Transverse colon (tissue), 4 donors: Measurements from ENCODE around the gene BTG4. TPM values are rescaled to one million over a fixed set of nuclear protein-coding genes. Genes with fewer than 3 reads are reported as not detected.

Experiments used
- DNase-seq: peaks from one replicate; pipeline ENCODE4 v3.0.0-alpha.2; 2019
- H3K27ac ChIP-seq, 4 donors: fragments of 200-600 bp; sonication (generic); 2 replicates each; pipeline ENCODE4 v1.5.1; 2016 to 2018; ENCODE audit warnings: inconsistent platforms in 4 of 4
- H3K27me3 ChIP-seq: fragments of 200-600 bp; sonication (generic); 2 replicates; pipeline ENCODE4 v1.5.1; 2017; ENCODE audit warnings: inconsistent platforms
- H3K36me3 ChIP-seq, 4 donors: fragments of 200-600 bp; sonication (generic); 2 replicates each; pipeline ENCODE4 v1.5.1; 2017 to 2019; ENCODE audit warnings: inconsistent platforms in 4 of 4
- H3K4me1 ChIP-seq, 4 donors: fragments of 200-600 bp; sonication (generic); 2 replicates each; pipeline ENCODE4 v1.5.1; 2017 to 2020; ENCODE audit warnings: inconsistent platforms in 4 of 4
- H3K4me3 ChIP-seq, 4 donors: fragments of 200-600 bp; sonication (generic); 1 replicate in 1 of 4; 2 replicates in 3 of 4; pipeline versions ENCODE4 v1.5.1 to v1.6.1; 2017 to 2019; ENCODE audit warnings: inconsistent platforms in 4 of 4
- H3K9me3 ChIP-seq, 2 donors: fragments of 200-600 bp; sonication (generic); 2 replicates each; pipeline ENCODE4 v1.5.1; 2017 to 2019; ENCODE audit warnings: inconsistent platforms in 2 of 2
- EP300 ChIP-seq: sonication (generic); formaldehyde crosslinking; IDR thresholded peaks from one replicate; pipeline ENCODE4 v1.6.1; 2017; ENCODE audit warnings: antibody characterized with exemption, low read depth
- POLR2A ChIP-seq: fragments of 450-650 bp; IDR thresholded peaks from one replicate; pipeline ENCODE4 v1.6.1; 2016; ENCODE audit warnings: antibody characterized with exemption, mild to moderate bottlenecking, moderate library complexity
- POLR2AphosphoS5 ChIP-seq, 3 donors: sonication (generic); formaldehyde crosslinking; IDR thresholded peaks; one replicate each; pipeline ENCODE4 v1.6.1; 2016; ENCODE audit warnings: antibody characterized with exemption in 3 of 3
- WGBS, 2 donors: methylation state at CpG; one replicate each; pipeline ENCODE4 v1.1.5; 2018; ENCODE audit warnings: low coverage in 1 of 2; 5-methylcytosine and 5-hydroxymethylcytosine counted together
- in situ Hi-C, 4 donors: fragments of 200-750 bp; cut with MboI; loops; one replicate each; pipeline versions ENCODE4 v1.15.0 to v1.15.1; 2017; ENCODE audit warnings: low sequenced_read_pairs in 3 of 4, low pct_ligation_motif_present in 1 of 4, low pct_unique_long_range_greater_than_20kb in 1 of 4
- intact Hi-C: fragments of 100-400 bp; cut with DNase I; formaldehyde crosslinking; loops from one replicate; pipeline ENCODE4 v1.15.1; 2023; ENCODE audit warnings: low total_unique reads
- total RNA-seq, 4 donors: library from RNA; depleted of rRNA; stranded (reverse); fragments of >200 nt; gene quantifications; one replicate each; pipeline ENCODE4 v1.1.0, GENCODE V29; 2016
- TF ChIP-seq, protein P1 (sequence below), 5 experiments: fragments of 200-600 bp in 3 of 5; fragments of 450-650 bp in 2 of 5; sonication (generic) in 3 of 5; IDR thresholded peaks; 1 replicate in 2 of 5; 2 replicates in 3 of 5; pipeline ENCODE4 v1.5.1; 2016 to 2017; ENCODE audit warnings: antibody characterized with exemption in 5 of 5, inconsistent platforms in 3 of 5, mild to moderate bottlenecking in 2 of 5, moderate library complexity in 1 of 5

Gene BTG4
- total RNA-seq, 4 donors from 2014 or later: not detected

DNA sequence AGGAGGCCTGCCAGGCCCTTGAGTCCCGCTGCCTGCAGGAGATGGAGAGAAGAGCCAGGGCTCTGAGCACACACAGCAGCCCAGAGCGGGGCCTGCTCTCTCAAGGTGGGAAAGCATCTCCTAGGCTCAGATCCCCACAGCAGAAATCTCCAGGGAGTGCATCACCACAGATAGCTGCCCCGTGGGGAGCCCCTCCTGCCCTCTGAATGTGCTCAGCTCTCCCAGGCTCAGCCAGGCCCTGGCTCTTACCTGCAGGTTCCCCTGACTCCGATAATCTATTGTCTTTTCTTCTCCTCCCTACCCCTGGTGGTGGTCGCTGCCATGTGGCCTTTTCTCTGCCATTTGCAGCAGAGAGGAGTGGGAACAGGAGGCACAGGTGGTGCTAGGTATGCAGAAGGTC lies 49.9 kb downstream of the BTG4 start:
- peaks cover 18% of the 10 kb centered on the region for H3K27me3 ChIP-seq
- intact Hi-C loops: no loop called here
- no peak overlapping the region for H3K27ac ChIP-seq
- no peaks in the 10 kb centered on the region for H3K36me3 ChIP-seq
- peaks cover 0 to 6% (median 0%) of the 10 kb centered on the region in 4 donors for H3K4me1 ChIP-seq
- no peak for DNase-seq
- H3K9me3 ChIP-seq: no peaks in the 10 kb centered on the region
- in situ Hi-C loops: loop anchor here in 1 of 4 donors (25.0 kb wide), 1 partner anchor 1000 kb away; no protein-coding TSS in a partner anchor
- TF ChIP-seq EP300 (no peak), POLR2AphosphoS5 (IDR thresholded peaks at IDR 0.05) (no peak), POLR2A (no peak)
- TF ChIP-seq, protein P1, sequence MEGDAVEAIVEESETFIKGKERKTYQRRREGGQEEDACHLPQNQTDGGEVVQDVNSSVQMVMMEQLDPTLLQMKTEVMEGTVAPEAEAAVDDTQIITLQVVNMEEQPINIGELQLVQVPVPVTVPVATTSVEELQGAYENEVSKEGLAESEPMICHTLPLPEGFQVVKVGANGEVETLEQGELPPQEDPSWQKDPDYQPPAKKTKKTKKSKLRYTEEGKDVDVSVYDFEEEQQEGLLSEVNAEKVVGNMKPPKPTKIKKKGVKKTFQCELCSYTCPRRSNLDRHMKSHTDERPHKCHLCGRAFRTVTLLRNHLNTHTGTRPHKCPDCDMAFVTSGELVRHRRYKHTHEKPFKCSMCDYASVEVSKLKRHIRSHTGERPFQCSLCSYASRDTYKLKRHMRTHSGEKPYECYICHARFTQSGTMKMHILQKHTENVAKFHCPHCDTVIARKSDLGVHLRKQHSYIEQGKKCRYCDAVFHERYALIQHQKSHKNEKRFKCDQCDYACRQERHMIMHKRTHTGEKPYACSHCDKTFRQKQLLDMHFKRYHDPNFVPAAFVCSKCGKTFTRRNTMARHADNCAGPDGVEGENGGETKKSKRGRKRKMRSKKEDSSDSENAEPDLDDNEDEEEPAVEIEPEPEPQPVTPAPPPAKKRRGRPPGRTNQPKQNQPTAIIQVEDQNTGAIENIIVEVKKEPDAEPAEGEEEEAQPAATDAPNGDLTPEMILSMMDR (IDR thresholded peaks at IDR 0.05): no peak
- 67 to 80% methylated on average over 1 to 5 of the region's 5 CpGs for WGBS, 2 donors
- no peak overlapping the region for H3K4me3 ChIP-seq

DNA sequence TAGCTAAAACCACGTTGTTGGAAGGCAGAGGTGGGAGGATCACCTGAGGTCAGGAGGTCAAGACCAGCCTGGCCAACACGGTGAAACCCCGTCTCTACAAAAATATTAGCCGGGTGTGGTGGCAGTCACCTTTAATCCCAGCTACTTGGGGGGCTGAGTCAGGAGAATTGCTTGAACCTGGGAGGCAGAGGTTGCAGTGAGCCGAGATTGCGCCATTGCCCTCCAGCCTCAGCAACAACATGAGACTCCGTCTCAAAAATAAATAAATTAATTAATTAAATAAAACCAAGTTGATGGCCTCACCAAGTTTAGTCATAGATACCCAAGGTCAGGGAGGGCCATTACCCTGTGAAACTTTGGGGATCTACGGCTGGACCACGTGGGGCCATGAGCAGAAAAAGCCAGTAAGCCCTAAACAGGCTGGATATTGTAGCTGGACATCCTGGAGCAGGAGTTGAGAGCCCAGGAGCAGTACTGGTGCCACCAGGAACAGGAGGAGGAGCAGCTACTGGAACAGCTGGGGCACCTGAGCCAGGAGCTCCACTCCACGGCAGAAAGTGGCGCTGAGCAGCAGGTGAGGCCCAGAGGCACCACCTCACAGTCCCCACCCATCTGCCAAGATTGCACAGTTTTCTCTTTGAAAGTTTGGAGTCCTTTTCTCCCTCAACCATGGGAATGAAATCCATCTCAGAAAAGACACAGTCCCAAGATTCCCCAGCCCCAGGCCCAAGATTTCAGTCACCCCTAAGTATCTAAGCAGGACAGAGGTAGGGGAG lies 50.5 kb downstream of the BTG4 start:
- DNase-seq: no peak
- Histone ChIP-seq H3K4me3 (no peak overlapping the region), H3K4me1 (peaks cover 0 to 6% (median 0%) of the 10 kb centered on the region in 4 donors), H3K9me3 (no peaks in the 10 kb centered on the region), H3K27me3 (peaks cover 22% of the 10 kb centered on the region), H3K27ac (no peak overlapping the region), H3K36me3 (no peaks in the 10 kb centered on the region)
- intact Hi-C loops (no loop called here), in situ Hi-C loops (loop anchor here in 1 of 4 donors (25.0 kb wide), 1 partner anchor 999 kb away; no protein-coding TSS in a partner anchor)
- TF ChIP-seq POLR2AphosphoS5 (IDR thresholded peaks at IDR 0.05) (no peak), POLR2A (no peak)
- TF ChIP-seq, protein P1 (IDR thresholded peaks at IDR 0.05): no peak
- 49 to 81% methylated on average over 7 to 11 of the region's 11 CpGs for WGBS, 2 donors

DNA sequence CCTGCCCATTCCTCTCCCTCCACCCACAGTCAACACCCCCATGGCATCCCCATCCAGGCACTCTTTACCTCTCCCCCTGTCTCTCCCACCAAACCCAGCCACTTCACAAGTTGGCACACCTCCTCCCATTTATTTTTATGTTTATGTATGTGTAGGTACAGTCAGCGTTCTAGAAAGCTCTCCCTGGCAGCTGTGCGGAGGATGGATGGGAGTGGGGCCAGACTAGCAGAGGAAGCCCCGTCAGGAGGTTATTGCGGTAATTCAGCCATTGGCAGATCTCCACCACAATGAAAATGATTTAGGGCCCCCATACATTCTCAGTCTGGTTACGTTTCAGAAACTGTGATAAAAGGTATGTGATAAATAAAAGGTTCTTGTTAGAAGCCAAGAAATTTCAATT lies 51.3 kb downstream of the BTG4 start:
- WGBS, 2 donors: 16 to 21% methylated on average over 5 of the region's 5 CpGs
- intact Hi-C loops (no loop called here), in situ Hi-C loops (loop anchor here in 1 of 4 donors (25.0 kb wide), 1 partner anchor 999 kb away; no protein-coding TSS in a partner anchor)
- H3K4me1 ChIP-seq: peaks cover 0 to 6% (median 0%) of the 10 kb centered on the region in 4 donors
- H3K36me3 ChIP-seq: no peaks in the 10 kb centered on the region
- DNase-seq: no peak
- TF ChIP-seq POLR2AphosphoS5 (IDR thresholded peaks at IDR 0.05) (no peak), POLR2A (no peak), EP300 (no peak)
- TF ChIP-seq, protein P1 (IDR thresholded peaks at IDR 0.05): no peak
- no peak overlapping the region for H3K4me3 ChIP-seq
- H3K27ac ChIP-seq: no peak overlapping the region
- peaks cover 25% of the 10 kb centered on the region for H3K27me3 ChIP-seq
- no peaks in the 10 kb centered on the region for H3K9me3 ChIP-seq

DNA sequence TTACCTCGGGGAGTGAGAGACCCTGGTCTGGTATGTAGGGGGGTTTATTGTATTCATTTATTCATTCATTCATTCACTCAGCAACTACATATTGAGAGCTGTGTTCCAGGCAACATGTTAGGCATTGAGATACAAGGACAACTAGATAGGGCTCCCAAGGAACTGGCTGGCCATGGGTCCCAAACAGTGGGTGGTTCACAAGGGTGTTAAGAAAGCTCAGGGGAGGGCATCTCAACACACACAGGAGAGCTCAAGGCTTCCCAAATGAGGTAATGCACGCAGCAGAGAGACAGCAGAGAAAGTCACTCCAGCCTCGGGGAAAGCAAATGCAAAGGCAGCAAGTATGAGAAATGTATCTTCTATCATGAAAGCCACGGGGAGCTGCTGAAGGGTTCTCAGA lies 51.8 kb downstream of the BTG4 start:
- 30 to 61% methylated on average over 2 to 4 of the region's 4 CpGs for WGBS, 2 donors
- Histone ChIP-seq H3K27me3 (peaks cover 25% of the 10 kb centered on the region), H3K36me3 (no peaks in the 10 kb centered on the region), H3K27ac (no peak overlapping the region), H3K4me1 (peaks cover 0 to 6% (median 0%) of the 10 kb centered on the region in 4 donors), H3K9me3 (no peaks in the 10 kb centered on the region), H3K4me3 (no peak overlapping the region)
- in situ Hi-C loops: loop anchor here in 1 of 4 donors (25.0 kb wide), 1 partner anchor 998 kb away; no protein-coding TSS in a partner anchor
- TF ChIP-seq, protein P1 (IDR thresholded peaks at IDR 0.05): no peak
- TF ChIP-seq EP300 (no peak), POLR2A (no peak), POLR2AphosphoS5 (IDR thresholded peaks at IDR 0.05) (no peak)
- intact Hi-C loops: no loop called here
- no peak for DNase-seq
